Tibial artery (tissue), 4 donors: ENCODE data around the gene COG1.
A peak's percentile ranks its signal among the peaks of the same experiment; 100 is the strongest.

Source experiments
- DNase-seq, 2 donors: peaks; one replicate each; pipeline ENCODE4 v3.0.0-alpha.2; 2019
- H3K27ac ChIP-seq, 2 donors: fragments of 200-600 bp; sonication (generic) in 1 of 2; 1 replicate in 1 of 2; 2 replicates in 1 of 2; pipeline ENCODE4 v1.5.1; 2018 to 2019; ENCODE audit warnings: mild to moderate bottlenecking in 1 of 2
- H3K27me3 ChIP-seq, 2 donors: fragments of 200-600 bp; sonication (generic) in 1 of 2; one replicate each; pipeline versions ENCODE4 v1.5.1 to v1.6.0; 2016 to 2019
- H3K36me3 ChIP-seq, 3 donors: fragments of 200-600 bp; sonication (generic) in 2 of 3; one replicate each; pipeline ENCODE4 v1.5.1; 2016 to 2019; ENCODE audit warnings: mild to moderate bottlenecking in 2 of 3
- H3K4me1 ChIP-seq, 4 donors: fragments of 200-600 bp; sonication (generic) in 2 of 4; 1 replicate in 3 of 4; 2 replicates in 1 of 4; pipeline ENCODE4 v1.5.1; 2016 to 2019
- H3K4me3 ChIP-seq, 2 donors: fragments of 200-600 bp; sonication (generic) in 1 of 2; 1 replicate in 1 of 2; 2 replicates in 1 of 2; pipeline ENCODE4 v1.5.1; 2018 to 2019; ENCODE audit warnings: mild to moderate bottlenecking in 2 of 2
- H3K9me3 ChIP-seq, 3 donors: fragments of 200-600 bp; sonication (generic) in 1 of 3; one replicate each; pipeline ENCODE4 v1.5.1; 2016 to 2019
- intact Hi-C: fragments of 100-400 bp; cut with DNase I; formaldehyde crosslinking; loops from one replicate; pipeline ENCODE4 v1.15.0; 2023; ENCODE audit warnings: low total_unique reads
- TF ChIP-seq, protein P1 (sequence below), 2 experiments: fragments of 200-600 bp in 1 of 2; fragments of 450-650 bp in 1 of 2; IDR thresholded peaks; one replicate each; pipeline ENCODE4 v1.5.1; 2017 to 2019; ENCODE audit warnings: antibody characterized with exemption in 2 of 2, mild to moderate bottlenecking in 1 of 2, moderate library complexity in 1 of 2

Gene COG1

GRCh38 chr17:73200476-73200875, 7.6 kb downstream of the COG1 start:
- Histone ChIP-seq H3K4me3 (no peak overlapping the region), H3K4me1 (no peaks in the 10 kb centered on the region), H3K9me3 (no peaks in the 10 kb centered on the region), H3K36me3 (peaks cover 75 to 94% (median 94%) of the 10 kb centered on the region in 3 donors), H3K27ac (no peak overlapping the region), H3K27me3 (no peaks in the 10 kb centered on the region)
- TF ChIP-seq, protein P1, sequence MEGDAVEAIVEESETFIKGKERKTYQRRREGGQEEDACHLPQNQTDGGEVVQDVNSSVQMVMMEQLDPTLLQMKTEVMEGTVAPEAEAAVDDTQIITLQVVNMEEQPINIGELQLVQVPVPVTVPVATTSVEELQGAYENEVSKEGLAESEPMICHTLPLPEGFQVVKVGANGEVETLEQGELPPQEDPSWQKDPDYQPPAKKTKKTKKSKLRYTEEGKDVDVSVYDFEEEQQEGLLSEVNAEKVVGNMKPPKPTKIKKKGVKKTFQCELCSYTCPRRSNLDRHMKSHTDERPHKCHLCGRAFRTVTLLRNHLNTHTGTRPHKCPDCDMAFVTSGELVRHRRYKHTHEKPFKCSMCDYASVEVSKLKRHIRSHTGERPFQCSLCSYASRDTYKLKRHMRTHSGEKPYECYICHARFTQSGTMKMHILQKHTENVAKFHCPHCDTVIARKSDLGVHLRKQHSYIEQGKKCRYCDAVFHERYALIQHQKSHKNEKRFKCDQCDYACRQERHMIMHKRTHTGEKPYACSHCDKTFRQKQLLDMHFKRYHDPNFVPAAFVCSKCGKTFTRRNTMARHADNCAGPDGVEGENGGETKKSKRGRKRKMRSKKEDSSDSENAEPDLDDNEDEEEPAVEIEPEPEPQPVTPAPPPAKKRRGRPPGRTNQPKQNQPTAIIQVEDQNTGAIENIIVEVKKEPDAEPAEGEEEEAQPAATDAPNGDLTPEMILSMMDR (IDR thresholded peaks at IDR 0.05): no peak
- intact Hi-C loops: no loop called here
- DNase-seq: peak in 1 of 2 donors; percentile 56

DNA sequence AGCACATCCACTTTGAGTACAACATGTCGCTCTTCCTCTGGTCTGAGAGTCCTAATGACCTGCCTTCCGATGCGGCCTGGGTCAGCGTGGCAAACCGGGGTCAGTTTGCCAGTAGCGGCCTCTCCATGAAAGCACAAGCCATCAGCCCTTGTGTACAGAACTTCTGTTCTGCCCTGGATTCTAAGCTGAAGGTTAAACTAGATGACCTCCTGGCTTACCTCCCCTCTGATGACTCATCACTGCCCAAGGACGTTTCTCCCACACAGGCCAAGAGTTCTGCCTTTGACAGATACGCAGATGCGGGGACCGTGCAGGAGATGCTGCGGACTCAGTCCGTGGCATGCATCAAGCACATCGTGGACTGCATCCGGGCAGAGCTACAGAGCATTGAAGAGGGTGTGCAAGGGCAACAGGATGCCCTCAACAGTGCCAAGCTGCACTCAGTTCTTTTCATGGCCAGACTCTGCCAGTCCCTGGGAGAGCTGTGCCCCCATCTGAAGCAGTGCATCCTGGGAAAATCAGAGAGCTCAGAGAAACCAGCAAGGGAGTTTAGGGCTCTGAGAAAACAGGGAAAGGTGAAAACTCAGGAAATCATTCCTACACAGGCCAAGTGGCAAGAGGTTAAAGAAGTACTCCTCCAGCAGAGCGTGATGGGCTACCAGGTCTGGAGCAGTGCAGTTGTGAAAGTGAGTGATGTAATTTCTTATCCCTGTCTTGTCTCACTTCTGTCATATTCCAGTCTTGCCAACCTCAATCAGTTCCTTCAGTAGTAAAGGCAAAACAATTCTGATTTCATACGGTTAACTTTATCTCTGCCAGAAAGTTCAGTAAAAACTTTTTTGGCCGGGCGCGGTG, 8.6 kb downstream of the COG1 start:
- TF ChIP-seq, protein P1 (IDR thresholded peaks at IDR 0.05): no peak
- DNase-seq: peak in 1 of 2 donors; percentile 53

DNA sequence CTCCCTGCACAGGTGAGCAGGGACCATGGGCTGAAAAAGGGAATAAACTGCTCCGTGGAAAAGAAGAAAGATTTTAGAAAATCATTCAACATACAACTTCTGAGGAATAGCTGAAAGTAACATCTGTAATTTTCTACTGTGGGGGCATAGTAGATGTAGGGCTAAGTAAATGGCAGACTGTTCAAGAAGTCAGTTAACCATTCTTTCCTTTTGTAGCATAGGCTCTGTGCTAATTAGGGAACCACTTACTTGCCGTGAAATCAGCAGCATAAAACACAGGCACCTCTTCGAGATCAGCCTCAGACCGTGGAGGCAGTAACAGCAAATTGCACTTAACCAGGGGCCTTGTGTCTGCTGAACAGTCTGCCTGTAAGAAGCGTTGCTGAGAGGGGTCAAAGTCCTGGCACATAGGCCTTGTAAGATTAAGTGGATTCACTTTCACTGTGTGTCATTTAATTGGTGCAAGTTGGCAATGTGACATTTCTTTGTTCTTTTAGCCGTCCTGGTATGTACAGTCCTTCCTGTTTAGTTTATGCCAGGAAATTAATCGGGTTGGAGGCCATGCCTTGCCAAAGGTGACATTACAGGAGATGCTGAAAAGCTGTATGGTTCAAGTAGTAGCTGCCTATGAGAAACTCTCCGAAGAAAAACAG, 10.4 kb downstream of the COG1 start:
- Histone ChIP-seq H3K9me3 (no peaks in the 10 kb centered on the region), H3K27ac (no peak overlapping the region), H3K27me3 (no peaks in the 10 kb centered on the region), H3K4me3 (no peak overlapping the region), H3K4me1 (no peaks in the 10 kb centered on the region), H3K36me3 (peaks cover 86 to 100% (median 99%) of the 10 kb centered on the region in 3 donors)
- intact Hi-C loops: no loop called here
- TF ChIP-seq, protein P1 (IDR thresholded peaks at IDR 0.05): no peak
- DNase-seq: peak in 1 of 2 donors; percentile 10

More for the DNA sequence above, 8.6 kb downstream of the COG1 start:
- no peak overlapping the region for H3K4me3 ChIP-seq
- H3K36me3 ChIP-seq: peaks cover 85 to 100% (median 99%) of the 10 kb centered on the region in 3 donors
- intact Hi-C loops: no loop called here
- H3K27ac ChIP-seq: no peak overlapping the region
- no peaks in the 10 kb centered on the region for H3K9me3 ChIP-seq
- no peaks in the 10 kb centered on the region for H3K4me1 ChIP-seq
- no peaks in the 10 kb centered on the region for H3K27me3 ChIP-seq

- H3K27ac ChIP-seq: no peak overlapping the region
- no peak for DNase-seq
- no peaks in the 10 kb centered on the region for H3K9me3 ChIP-seq
- TF ChIP-seq, protein P1 (IDR thresholded peaks at IDR 0.05): no peak
- peaks cover 88 to 100% (median 97%) of the 10 kb centered on the region in 3 donors for H3K36me3 ChIP-seq
- H3K4me3 ChIP-seq: no peak overlapping the region
- intact Hi-C loops: no loop called here
- no peaks in the 10 kb centered on the region for H3K27me3 ChIP-seq
- H3K4me1 ChIP-seq: no peaks in the 10 kb centered on the region
Measured at GRCh38 chr17:73203788-73204479, 11.1 kb downstream of the COG1 start.

GRCh38 chr17:73205459-73205961, 12.7 kb downstream of the COG1 start:
- Histone ChIP-seq H3K9me3 (no peaks in the 10 kb centered on the region), H3K36me3 (peaks cover 81 to 94% (median 92%) of the 10 kb centered on the region in 3 donors), H3K27me3 (no peaks in the 10 kb centered on the region), H3K27ac (no peak overlapping the region), H3K4me3 (no peak overlapping the region), H3K4me1 (no peaks in the 10 kb centered on the region)
- TF ChIP-seq, protein P1 (IDR thresholded peaks at IDR 0.05): no peak
- intact Hi-C loops: no loop called here
- no peak for DNase-seq
